Measurements from ENCODE around the gene SYT3.
A peak's percentile ranks its signal among the peaks of the same experiment; 100 is the strongest.

DNA sequence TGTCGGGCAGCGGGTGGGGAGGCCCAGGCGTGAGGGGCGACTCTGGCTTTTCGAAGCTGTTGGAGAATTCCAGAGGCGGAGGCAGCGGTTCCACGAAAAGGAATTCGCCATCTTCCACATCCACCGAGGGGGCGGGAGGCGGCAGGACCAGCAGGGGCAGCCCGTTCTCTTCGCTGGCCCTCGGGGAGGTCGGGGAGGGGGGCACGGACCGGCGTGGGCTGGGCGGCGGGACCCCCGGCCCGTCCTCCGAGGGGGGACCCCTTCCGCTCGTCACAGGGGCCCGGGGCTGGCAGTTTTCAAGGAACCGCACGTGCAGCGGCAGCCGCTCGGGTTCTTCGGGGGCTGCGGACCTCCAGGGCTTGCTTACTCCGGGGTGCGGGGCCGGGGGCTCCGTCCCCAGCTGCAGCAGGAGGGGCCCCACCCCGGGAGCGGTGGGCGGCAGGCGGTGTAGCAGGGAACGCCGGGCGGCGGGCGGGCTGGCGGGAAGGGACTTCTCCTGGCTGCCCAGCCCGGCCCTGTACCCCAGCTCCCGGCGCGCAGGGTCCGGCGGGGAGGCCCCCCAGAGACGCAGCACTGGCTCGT, 27.6 kb upstream of the SYT3 start:
- TF ChIP-seq, protein P1, sequence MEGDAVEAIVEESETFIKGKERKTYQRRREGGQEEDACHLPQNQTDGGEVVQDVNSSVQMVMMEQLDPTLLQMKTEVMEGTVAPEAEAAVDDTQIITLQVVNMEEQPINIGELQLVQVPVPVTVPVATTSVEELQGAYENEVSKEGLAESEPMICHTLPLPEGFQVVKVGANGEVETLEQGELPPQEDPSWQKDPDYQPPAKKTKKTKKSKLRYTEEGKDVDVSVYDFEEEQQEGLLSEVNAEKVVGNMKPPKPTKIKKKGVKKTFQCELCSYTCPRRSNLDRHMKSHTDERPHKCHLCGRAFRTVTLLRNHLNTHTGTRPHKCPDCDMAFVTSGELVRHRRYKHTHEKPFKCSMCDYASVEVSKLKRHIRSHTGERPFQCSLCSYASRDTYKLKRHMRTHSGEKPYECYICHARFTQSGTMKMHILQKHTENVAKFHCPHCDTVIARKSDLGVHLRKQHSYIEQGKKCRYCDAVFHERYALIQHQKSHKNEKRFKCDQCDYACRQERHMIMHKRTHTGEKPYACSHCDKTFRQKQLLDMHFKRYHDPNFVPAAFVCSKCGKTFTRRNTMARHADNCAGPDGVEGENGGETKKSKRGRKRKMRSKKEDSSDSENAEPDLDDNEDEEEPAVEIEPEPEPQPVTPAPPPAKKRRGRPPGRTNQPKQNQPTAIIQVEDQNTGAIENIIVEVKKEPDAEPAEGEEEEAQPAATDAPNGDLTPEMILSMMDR (conservative IDR thresholded peaks at IDR 0.05; ENCODE audit: low read depth in 2 of 2): no peak
- TF ChIP-seq EZH2 (IDR thresholded peaks at IDR 0.05; ENCODE audit: low read depth, unreplicated experiment): peak; percentile 93

Data from GM23338 (cell line).